SH-SY5Y (cell line): Measurements from ENCODE around the gene SHISA9.

Source experiments
- GATA2 ChIP-seq: IDR thresholded peaks from 2 replicates; pipeline ENCODE4 v1.6.1; 2011; ENCODE audit warnings: mild to moderate bottlenecking, low read depth, low read length
- GATA3 ChIP-seq: IDR thresholded peaks from 2 replicates; pipeline ENCODE4 v1.6.1; 2011; ENCODE audit warnings: low read depth, mild to moderate bottlenecking, low read length, moderate library complexity

GRCh38 chr16:13062219-13062618 lies 160.8 kb downstream of the SHISA9 start:
- TF ChIP-seq GATA2, result no peak
- no peak for TF ChIP-seq GATA3
